SK-N-SH (cell line): ENCODE measurements around the gene KRT3. TPM values are rescaled to one million over a fixed set of nuclear protein-coding genes. Genes with fewer than 3 reads are reported as not detected.

Experiments used
- CTCF ChIA-PET: fragments of 300-600, 350-600 bp; formaldehyde crosslinking; extraction: SDS; loops from one replicate; lab custom pipeline; 2021; lab: Yijun Ruan, JAX
- POLR2A ChIA-PET: fragments of 350-600 bp; sonication (Branson Sonifier 250); formaldehyde crosslinking; extraction: SDS; loops from one replicate; lab custom pipeline; 2020; ENCODE audit warnings: antibody characterized with exemption, inconsistent platforms; lab: Yijun Ruan, JAX
- DNase-seq: peaks from one replicate; pipeline ENCODE4 v3.0.0; 2012
- H2AFZ ChIP-seq: fragments of 200-600 bp; sonication (generic); 2 replicates; pipeline ENCODE4 v1.8.1; 2016; ENCODE audit warnings: antibody characterized with exemption, mild to moderate bottlenecking, low read depth
- H3F3A ChIP-seq: fragments of 200-600 bp; sonication (generic); replicated peaks from 2 replicates; pipeline ENCODE3; 2016; ENCODE audit warnings: antibody characterized with exemption, mild to moderate bottlenecking; ENCODE audit not compliant: insufficient read depth
- H3K27ac ChIP-seq, 2 experiments: fragments of 200-500 bp in 1 of 2; fragments of 200-600 bp in 1 of 2; sonication (Bioruptor generic) in 1 of 2; sonication (generic), shearing (Covaris generic) in 1 of 2; 2 replicates each; pipeline versions ENCODE4 v1.5.1 to v1.6.1; 2014 to 2016; ENCODE audit warnings: low read depth in 2 of 2, inconsistent platforms in 1 of 2, low read length in 1 of 2, mild to moderate bottlenecking in 1 of 2, mixed read lengths in 1 of 2
- H3K27me3 ChIP-seq: fragments of 200-600 bp; sonication (generic), shearing (Covaris generic); 2 replicates; pipeline ENCODE4 v1.6.1; 2016; ENCODE audit warnings: mixed run types; ENCODE audit not compliant: insufficient read depth
- H3K36me3 ChIP-seq, 2 experiments: fragments of 200-500 bp in 1 of 2; fragments of 200-600 bp in 1 of 2; sonication (Bioruptor generic) in 1 of 2; sonication (generic) in 1 of 2; replicated peaks in 1 of 2; 2 replicates each; pipeline versions ENCODE3 to v1.5.1; 2014 to 2016; ENCODE audit warnings: low read length in 1 of 2, mild to moderate bottlenecking in 1 of 2; ENCODE audit not compliant: insufficient read depth in 2 of 2, control insufficient read depth in 1 of 2
- H3K4me1 ChIP-seq, 2 experiments: fragments of 200-500 bp in 1 of 2; fragments of 200-600 bp in 1 of 2; sonication (Bioruptor generic) in 1 of 2; sonication (generic), shearing (Covaris generic) in 1 of 2; 2 replicates each; pipeline versions ENCODE4 v1.5.1 to v1.6.1; 2014 to 2016; ENCODE audit warnings: low read depth in 1 of 2, low read length in 1 of 2, mixed run types in 1 of 2; ENCODE audit not compliant: insufficient read depth in 2 of 2, control insufficient read depth in 1 of 2
- H3K4me2 ChIP-seq: fragments of 200-600 bp; sonication (generic), shearing (Covaris generic); 2 replicates; pipeline ENCODE4 v1.6.1; 2017; ENCODE audit warnings: mixed run types
- H3K4me3 ChIP-seq, 2 experiments: fragments of 200-500 bp in 1 of 2; fragments of 200-600 bp in 1 of 2; sonication (Bioruptor generic) in 1 of 2; sonication (generic), shearing (Covaris generic) in 1 of 2; 2 replicates each; pipeline versions ENCODE4 v1.5.1 to v1.8.1; 2014 to 2016; ENCODE audit warnings: low read depth in 2 of 2, inconsistent platforms in 1 of 2, low read length in 1 of 2, mild to moderate bottlenecking in 1 of 2, mixed read lengths in 1 of 2, moderate library complexity in 1 of 2
- H3K79me2 ChIP-seq: fragments of 200-600 bp; sonication (generic); 2 replicates; pipeline ENCODE4 v1.8.1; 2017; ENCODE audit warnings: mild to moderate bottlenecking; ENCODE audit not compliant: insufficient read depth
- H3K9ac ChIP-seq: fragments of 200-600 bp; sonication (generic); 2 replicates; pipeline ENCODE4 v1.6.1; 2017; ENCODE audit warnings: mixed run types
- H3K9me2 ChIP-seq: fragments of 200-600 bp; sonication (generic); 2 replicates; pipeline ENCODE4 v1.6.1; 2017; ENCODE audit warnings: mixed run types
- H3K9me3 ChIP-seq: fragments of 200-600 bp; sonication (generic); 2 replicates; pipeline ENCODE4 v1.6.1; 2017; ENCODE audit warnings: mixed run types, mild to moderate bottlenecking, moderate library complexity
- H4K20me1 ChIP-seq: fragments of 200-600 bp; sonication (generic); 2 replicates; pipeline ENCODE4 v1.6.1; 2017; ENCODE audit warnings: mild to moderate bottlenecking, mixed run types; ENCODE audit not compliant: insufficient read depth
- CHD2 ChIP-seq: fragments of 150-350 bp; IDR thresholded peaks from 2 replicates; pipeline ENCODE4 v1.6.1; 2018; ENCODE audit warnings: low read length; ENCODE audit not compliant: partially characterized antibody
- CTCF ChIP-seq: fragments of 200-600 bp; sonication (generic); IDR thresholded peaks from 2 replicates; pipeline ENCODE4 v1.6.1; 2017; ENCODE audit warnings: antibody characterized with exemption, mild to moderate bottlenecking, moderate library complexity
- ELF1 ChIP-seq: IDR thresholded peaks from 2 replicates; pipeline ENCODE4 v1.4.0; 2012
- EZH2phosphoT487 ChIP-seq: fragments of 200-600 bp; sonication (generic); IDR thresholded peaks from 2 replicates; pipeline ENCODE4 v1.6.1; 2017; ENCODE audit warnings: low read depth, mixed run types, mild to moderate bottlenecking, antibody characterized with exemption, moderate library complexity, borderline replicate concordance
- JUND ChIP-seq: IDR thresholded peaks from 2 replicates; pipeline ENCODE4 v1.4.0; 2012
- MAX ChIP-seq: IDR thresholded peaks from 2 replicates; pipeline ENCODE4 v1.4.0; 2012; ENCODE audit warnings: low read depth
- MEF2A ChIP-seq: IDR thresholded peaks from 2 replicates; pipeline ENCODE4 v1.4.0; 2012; ENCODE audit warnings: low read depth, borderline replicate concordance
- NFIC ChIP-seq: IDR thresholded peaks from 2 replicates; pipeline ENCODE4 v1.4.0; 2012; ENCODE audit warnings: borderline replicate concordance
- NRF1 ChIP-seq: IDR thresholded peaks from 2 replicates; pipeline ENCODE4 v1.6.1; 2012; ENCODE audit warnings: low read depth, mild to moderate bottlenecking, low read length
- PBX3 ChIP-seq: IDR thresholded peaks from 2 replicates; pipeline ENCODE4; 2012
- REST ChIP-seq: IDR thresholded peaks from 2 replicates; pipeline ENCODE4 v1.6.1; 2012; ENCODE audit warnings: mild to moderate bottlenecking, low read depth, low read length, moderate library complexity
- SMC3 ChIP-seq: IDR thresholded peaks from 2 replicates; pipeline ENCODE4 v1.6.1; 2012; ENCODE audit warnings: low read depth, low read length, improper control_type of control experiment
- TEAD4 ChIP-seq: IDR thresholded peaks from 2 replicates; pipeline ENCODE4 v1.4.0; 2012; ENCODE audit warnings: mild to moderate bottlenecking, borderline replicate concordance; ENCODE audit not compliant: insufficient read depth
- USF2 ChIP-seq: fragments of 150-350 bp; IDR thresholded peaks from 2 replicates; pipeline ENCODE4 v1.6.1; 2017; ENCODE audit warnings: antibody characterized with exemption, low read length, low read depth, borderline replicate concordance
- WGBS: methylation state at CpG from one replicate; pipeline ENCODE4 v1.1.6; 2017; ENCODE audit warnings: low lambda C conversion rate; 5-methylcytosine and 5-hydroxymethylcytosine counted together
- polyA plus RNA-seq, 3 experiments: library from polyadenylated mRNA; depleted of rRNA; stranded (reverse); fragments of >200 nt; gene quantifications; 2 replicates each; pipeline ENCODE4 v1.2.3, GENCODE V29; 2012

The KRT3 gene
- polyA plus RNA-seq, 1 of the 3 experiments (the other 2 are of a cell fraction), result not detected

GRCh38 chr12:52781399-52782082, 14.4 kb downstream of the KRT3 start:
- Histone ChIP-seq H3F3A (no peaks in the 10 kb centered on the region), H3K36me3 (no peaks in the 10 kb centered on the region), H3K9me2 (no peaks in the 10 kb centered on the region), H4K20me1 (no peaks in the 10 kb centered on the region), H3K9ac (no peak overlapping the region), H2AFZ (no peak overlapping the region), H3K4me3 (no peak overlapping the region), H3K4me2 (no peak overlapping the region), H3K27ac (no peak overlapping the region), H3K9me3 (no peaks in the 10 kb centered on the region), H3K27me3 (peaks cover 17% of the 10 kb centered on the region; the same call in 1 of the 2 replicates), H3K4me1 (no peaks in the 10 kb centered on the region), H3K79me2 (no peaks in the 10 kb centered on the region)
- no peak for TF ChIP-seq NRF1
- no peak for TF ChIP-seq TEAD4
- no peak for TF ChIP-seq SMC3
- no peak for TF ChIP-seq CTCF
- TF ChIP-seq REST, result no peak
- TF ChIP-seq MAX, result no peak
- TF ChIP-seq JUND, result no peak
- no peak for TF ChIP-seq CHD2
- TF ChIP-seq NFIC, result no peak
- TF ChIP-seq MEF2A, result no peak
- no peak for TF ChIP-seq ELF1
- TF ChIP-seq EZH2phosphoT487, result no peak
- no peak for TF ChIP-seq PBX3
- TF ChIP-seq USF2, result no peak
- 17% methylated on average over 4 of the region's 4 CpGs for WGBS
- ChIA-PET CTCF (interaction anchor here (0.6 to 0.9 kb wide), 2 partner anchors 9 to 108 kb away, joined by 3 read pairs; no protein-coding TSS in a partner anchor), POLR2A (no interaction called here)
- DNase-seq, result no peak
